ENCODE results near the gene EMP3. TPM values are rescaled to one million over a fixed set of nuclear protein-coding genes. Genes with fewer than 3 reads are reported as not detected.
A peak's percentile ranks its signal among the peaks of the same experiment; 100 is the strongest.
"Not testable (repeated sequence)": the region's sequence is repeated elsewhere in the genome, so short reads cannot be mapped to it uniquely, and the experiment has no call there.

Gene EMP3
- total and polyA plus RNA-seq, 2 of the 4 experiments (the other 2 are of a cell fraction) = 147 to 632 TPM

- TF ChIP-seq CTCF (conservative IDR thresholded peaks at IDR 0.05; ENCODE audit: low read depth, low read length) (peak; percentile 97), MXI1 (IDR thresholded peaks at IDR 0.05; ENCODE audit: borderline replicate concordance, low read depth, low read length) (no peak)
Measured at GRCh38 chr19:48290771-48291488, 34.4 kb upstream of the EMP3 start (continued).

GRCh38 chr19:48291489-48291815 is 33.9 kb upstream of the EMP3 start:
- BruUV-seq (replicated peaks); H3K79me1 ChIP-seq (ENCODE audit: low read depth in 1 of 2, low read length in 2 of 2); DNase-seq; H3K4me2 ChIP-seq (ENCODE audit: low read depth, low read length); H3K36me3 ChIP-seq (ENCODE audit: control insufficient read depth, insufficient read depth, low read length); H3K56ac ChIP-seq (ENCODE audit: extremely low read depth, insufficient read depth, low read length); H2BK15ac ChIP-seq (ENCODE audit: low read depth, low read length); H3K4ac ChIP-seq (ENCODE audit: low read depth, low read length); H3K27me3 ChIP-seq (ENCODE audit: control insufficient read depth, insufficient read depth, low read length); H4K8ac ChIP-seq (ENCODE audit: low read depth in 2 of 2, low read length in 2 of 2); H2AK5ac ChIP-seq (ENCODE audit: low read depth, low read length); H3K9ac ChIP-seq (ENCODE audit: low read depth, low read length); H2BK5ac ChIP-seq (ENCODE audit: low read depth, low read length, poor library complexity, severe bottlenecking); in situ Hi-C loops (cut with MboI; ENCODE audit: low sequenced_read_pairs); H2BK20ac ChIP-seq (ENCODE audit: low read depth, low read length); POLR2A ChIA-PET (ENCODE audit: unreplicated experiment); H3K9me3 ChIP-seq (ENCODE audit: control insufficient read depth, insufficient read depth, low read length); H3K23ac ChIP-seq (ENCODE audit: low read depth, low read length); H3K9me1 ChIP-seq (ENCODE audit: insufficient read depth, low read length); dilution Hi-C loops (cut with HindIII; ENCODE audit: low sequenced_read_pairs, unreplicated experiment); ATAC-seq (ENCODE audit: low read depth); H2BK120ac ChIP-seq (ENCODE audit: low read depth, low read length); H3K14ac ChIP-seq (replicated peaks; ENCODE audit: low read depth, low read length); H3K4me1 ChIP-seq (ENCODE audit: control insufficient read depth, insufficient read depth, low read length); H3K27ac ChIP-seq (ENCODE audit: insufficient read depth, low read length); H3K18ac ChIP-seq (ENCODE audit: low read depth, low read length); H3K4me3 ChIP-seq (ENCODE audit: insufficient read depth, low read depth, low read length); H4K5ac ChIP-seq (ENCODE audit: low read depth, low read length); H4K20me1 ChIP-seq (ENCODE audit: insufficient read depth, low read length); H4K91ac ChIP-seq (ENCODE audit: insufficient read depth, low read depth, low read length): not testable (repeated sequence)
- WGBS, 2 experiments (ENCODE audit: extremely low coverage in 2 of 2, insufficient read length in 1 of 2) = 27% methylated on average over 3 of the region's 11 CpGs; no CpG with 5 or more reads in 1 of the 2 experiments
- H2AFZ ChIP-seq (replicated peaks; ENCODE audit: low read length, poor library complexity) = peak overlapping the region; percentile 92
- peak overlapping the region; percentile 22 for H2AK9ac ChIP-seq (replicated peaks; ENCODE audit: low read depth, low read length, poor library complexity)
- CTCF ChIA-PET = interaction anchor here (0.7 to 1.7 kb wide), 2 partner anchors 25 to 277 kb away, joined by 3 to 7 read pairs; no protein-coding TSS in a partner anchor
- intact Hi-C loops (cut with micrococcal nuclease) = loop anchor here (1.0 kb wide), 2 partner anchors 20 to 24 kb away; no protein-coding TSS in a partner anchor

Data from IMR-90 (cell line).